Neural cell (in vitro differentiated cells): ENCODE results near the gene TECPR2. TPM values are rescaled to one million over a fixed set of nuclear protein-coding genes. Genes with fewer than 3 reads are reported as not detected.

Experiments
- H2AFZ ChIP-seq: fragments of 200-600, 300-800 bp; sonication (generic), shearing (Covaris generic); 2 replicates; pipeline ENCODE4 v1.6.0; 2014; ENCODE audit warnings: low read depth, mild to moderate bottlenecking, antibody characterized with exemption, low read length, moderate library complexity
- H3F3A ChIP-seq: fragments of 200-600 bp; shearing (Covaris generic); 2 replicates; pipeline ENCODE4 v1.6.1; 2016; ENCODE audit warnings: mild to moderate bottlenecking, moderate library complexity, mixed read lengths, antibody characterized with exemption, low read length; ENCODE audit not compliant: insufficient read depth, poor library complexity, severe bottlenecking
- H3K27ac ChIP-seq: fragments of 200-600, 300-800 bp; sonication (generic), shearing (Covaris generic); 2 replicates; pipeline ENCODE4 v1.5.1; 2014; ENCODE audit warnings: mild to moderate bottlenecking, low read length, moderate library complexity
- H3K27me3 ChIP-seq: fragments of 300-800, 200-600 bp; sonication (generic), shearing (Covaris generic); 2 replicates; pipeline ENCODE4 v1.6.0; 2014; ENCODE audit warnings: mild to moderate bottlenecking, low read depth, low read length, moderate library complexity; ENCODE audit not compliant: insufficient read depth
- H3K36me3 ChIP-seq: fragments of 300-800, 200-600 bp; sonication (generic), shearing (Covaris generic); 2 replicates; pipeline ENCODE4 v1.5.1; 2014; ENCODE audit warnings: mild to moderate bottlenecking, antibody characterized with exemption, low read length, moderate library complexity; ENCODE audit not compliant: insufficient read depth
- H3K4me2 ChIP-seq: fragments of 300-800, 200-600 bp; sonication (generic), shearing (Covaris generic); 2 replicates; pipeline ENCODE4 v1.6.0; 2014; ENCODE audit warnings: mild to moderate bottlenecking, low read length
- H3K4me3 ChIP-seq: fragments of 300-800, 200-600 bp; sonication (generic), shearing (Covaris generic); 2 replicates; pipeline ENCODE4 v1.5.1; 2014; ENCODE audit warnings: mild to moderate bottlenecking, low read length, moderate library complexity
- H3K79me2 ChIP-seq: fragments of 200-600 bp; shearing (Covaris generic); replicated peaks from 2 replicates; pipeline ENCODE4 v1.6.0; 2014; ENCODE audit warnings: mild to moderate bottlenecking, low read length, moderate library complexity; ENCODE audit not compliant: insufficient read depth
- H3K9ac ChIP-seq: fragments of 300-800, 200-600 bp; sonication (generic), shearing (Covaris generic); 2 replicates; pipeline ENCODE4 v1.6.1; 2016; ENCODE audit warnings: mild to moderate bottlenecking, low read length, mixed read lengths
- H3K9me2 ChIP-seq: fragments of 200-600 bp; shearing (Covaris generic); 2 replicates; pipeline ENCODE4 v1.6.1; 2016; ENCODE audit warnings: mild to moderate bottlenecking, low read length, mixed read lengths; ENCODE audit not compliant: insufficient read depth
- H3K9me3 ChIP-seq: fragments of 200-600, 300-800 bp; sonication (generic), shearing (Covaris generic); 2 replicates; pipeline ENCODE4 v1.6.1; 2016; ENCODE audit warnings: mild to moderate bottlenecking, mixed run types, low read length, moderate library complexity, mixed read lengths
- H4K20me1 ChIP-seq: fragments of 200-600 bp; shearing (Covaris generic); 2 replicates; pipeline ENCODE4 v1.6.1; 2016; ENCODE audit warnings: mild to moderate bottlenecking, mixed run types; ENCODE audit not compliant: insufficient read depth
- CTCF ChIP-seq: fragments of 450-650 bp; IDR thresholded peaks from 2 replicates; pipeline ENCODE4 v1.5.1; 2014; ENCODE audit warnings: antibody characterized with exemption, mild to moderate bottlenecking, moderate library complexity; ENCODE audit not compliant: poor library complexity, severe bottlenecking
- EP300 ChIP-seq: fragments of 450-650 bp; conservative IDR thresholded peaks from 2 replicates; pipeline ENCODE4 v1.6.1; 2014; ENCODE audit warnings: antibody characterized with exemption, mild to moderate bottlenecking, moderate library complexity; ENCODE audit not compliant: poor library complexity, severe bottlenecking
- EZH2 ChIP-seq: fragments of 200-600, 300-800 bp; shearing (Covaris generic), sonication (generic); IDR thresholded peaks from 2 replicates; pipeline ENCODE4 v1.6.1; 2014; ENCODE audit warnings: antibody characterized with exemption, low read length, borderline replicate concordance, mild to moderate bottlenecking; ENCODE audit not compliant: insufficient read depth, poor library complexity, severe bottlenecking
- MXI1 ChIP-seq: fragments of 450-650 bp; conservative IDR thresholded peaks from 2 replicates; pipeline ENCODE4 v1.6.1; 2014; ENCODE audit warnings: antibody characterized with exemption, mild to moderate bottlenecking; ENCODE audit not compliant: poor library complexity, severe bottlenecking
- POLR2AphosphoS5 ChIP-seq: IDR thresholded peaks from 2 replicates; pipeline ENCODE4 v1.6.1; 2012
- RAD21 ChIP-seq: fragments of 450-650 bp; conservative IDR thresholded peaks from 2 replicates; pipeline ENCODE4 v1.6.1; 2014; ENCODE audit warnings: antibody characterized with exemption, mild to moderate bottlenecking, moderate library complexity
- REST ChIP-seq: IDR thresholded peaks from 2 replicates; pipeline ENCODE4 v1.6.1; 2012; ENCODE audit warnings: borderline replicate concordance
- SMC3 ChIP-seq: fragments of 450-650 bp; conservative IDR thresholded peaks from 2 replicates; pipeline ENCODE4 v1.6.1; 2014; ENCODE audit warnings: antibody characterized with exemption, mild to moderate bottlenecking, moderate library complexity; ENCODE audit not compliant: poor library complexity
- TAF1 ChIP-seq: IDR thresholded peaks from 2 replicates; pipeline ENCODE4 v1.6.1; 2012; ENCODE audit warnings: low read depth
- polyA plus RNA-seq: library from polyadenylated mRNA; depleted of rRNA; stranded (reverse); fragments of >200 nt; gene quantifications from 2 replicates; pipeline ENCODE4 v1.2.3, GENCODE V29; 2014

Gene TECPR2
- polyA plus RNA-seq, 1 donor from 2014 or later = 7.0 TPM

DNA sequence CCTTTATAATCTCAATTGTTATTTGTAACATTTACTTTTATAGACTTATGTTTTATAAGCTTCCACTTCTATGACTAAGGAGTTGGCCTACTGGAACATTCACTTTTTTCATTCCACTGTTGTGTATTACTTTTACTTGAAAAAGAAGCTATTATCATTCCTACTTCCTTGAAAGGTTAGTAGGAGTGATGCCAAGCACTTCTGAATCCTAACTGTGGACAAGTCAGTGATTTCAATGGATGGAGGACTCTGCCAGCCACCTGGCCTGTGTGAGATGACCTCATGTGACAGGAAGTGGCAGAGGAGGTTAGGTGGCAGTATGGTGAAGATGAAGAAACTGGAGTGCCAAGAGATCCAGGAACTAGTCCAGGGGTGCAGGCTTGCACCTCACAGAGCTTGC, 46.0 kb downstream of the TECPR2 start:
- no peaks in the 10 kb centered on the region for H3K36me3 ChIP-seq
- H3K4me2 ChIP-seq = no peak overlapping the region
- H3K4me3 ChIP-seq = no peak overlapping the region
- no peaks in the 10 kb centered on the region for H3K27me3 ChIP-seq
- no peaks in the 10 kb centered on the region for H3F3A ChIP-seq
- H3K9ac ChIP-seq = no peak overlapping the region
- H3K27ac ChIP-seq = no peak overlapping the region
- H4K20me1 ChIP-seq = no peaks in the 10 kb centered on the region
- no peak for TF ChIP-seq EZH2
- TF ChIP-seq POLR2AphosphoS5 = no peak
- TF ChIP-seq TAF1 = no peak
- no peak for TF ChIP-seq CTCF
- TF ChIP-seq MXI1 = no peak
- TF ChIP-seq RAD21 = no peak
- TF ChIP-seq EP300 = no peak
- TF ChIP-seq SMC3 = no peak
- TF ChIP-seq REST = no peak
- H3K9me3 ChIP-seq = no peaks in the 10 kb centered on the region
- H3K79me2 ChIP-seq = no peaks in the 10 kb centered on the region
- H2AFZ ChIP-seq = no peak overlapping the region
- H3K9me2 ChIP-seq = no peaks in the 10 kb centered on the region

GRCh38 chr14:102415671-102416070, 52.9 kb downstream of the TECPR2 start:
- Histone ChIP-seq H3K9me3 (no peaks in the 10 kb centered on the region), H3K9me2 (no peaks in the 10 kb centered on the region), H3K4me3 (no peak overlapping the region), H3K27ac (no peak overlapping the region), H3K27me3 (no peaks in the 10 kb centered on the region), H2AFZ (no peak overlapping the region), H3K4me2 (no peak overlapping the region), H3K36me3 (no peaks in the 10 kb centered on the region), H3F3A (no peaks in the 10 kb centered on the region), H3K79me2 (no peaks in the 10 kb centered on the region), H3K9ac (no peak overlapping the region), H4K20me1 (no peaks in the 10 kb centered on the region)
- TF ChIP-seq MXI1 (no peak), EP300 (no peak), SMC3 (no peak), TAF1 (no peak), CTCF (no peak), RAD21 (no peak), EZH2 (no peak), POLR2AphosphoS5 (no peak), REST (no peak)
